Type B pancreatic cell (in vitro differentiated cells): Measurements from ENCODE around the gene SMIM10L1. TPM values are rescaled to one million over a fixed set of nuclear protein-coding genes. Genes with fewer than 3 reads are reported as not detected.

Experiments used
- DNase-seq: peaks from one replicate; pipeline ENCODE4 v3.0.0; 2021; ENCODE audit warnings: mixed read lengths; ENCODE audit not compliant: unreplicated experiment; ENCODE audit errors: extremely low spot score
- H3K27ac Mint-ChIP-seq: 2 replicates; pipeline ENCODE4 v1.8.0; 2021; ENCODE audit warnings: mild to moderate bottlenecking, mixed read lengths
- H3K27me3 Mint-ChIP-seq: 2 replicates; pipeline ENCODE4 v1.8.0; 2021; ENCODE audit warnings: mixed read lengths
- H3K36me3 Mint-ChIP-seq: 2 replicates; pipeline ENCODE4 v1.8.0; 2021; ENCODE audit warnings: mixed read lengths
- H3K4me1 Mint-ChIP-seq: one replicate; pipeline ENCODE4 v1.8.0; 2021; ENCODE audit warnings: mixed read lengths; ENCODE audit not compliant: unreplicated experiment
- H3K4me3 Mint-ChIP-seq: 2 replicates; pipeline ENCODE4 v1.8.0; 2021; ENCODE audit warnings: mild to moderate bottlenecking, mixed read lengths
- H3K9me3 Mint-ChIP-seq: 2 replicates; pipeline ENCODE4 v1.8.0; 2021; ENCODE audit warnings: mixed read lengths
- total RNA-seq: library from RNA; stranded (reverse); gene quantifications from 2 replicates; pipeline ENCODE4 v1.2.1, GENCODE V29; 2021; ENCODE audit warnings: low replicate concordance
- TF ChIP-seq, protein P1 (sequence below): fragments of 200-600 bp; sonication (generic); conservative IDR thresholded peaks from 2 replicates; pipeline ENCODE4 v1.5.0; 2021; ENCODE audit warnings: antibody characterized with exemption, mild to moderate bottlenecking

The SMIM10L1 gene
- total RNA-seq, 1 donor from 2014 or later, result 15.1 TPM

DNA sequence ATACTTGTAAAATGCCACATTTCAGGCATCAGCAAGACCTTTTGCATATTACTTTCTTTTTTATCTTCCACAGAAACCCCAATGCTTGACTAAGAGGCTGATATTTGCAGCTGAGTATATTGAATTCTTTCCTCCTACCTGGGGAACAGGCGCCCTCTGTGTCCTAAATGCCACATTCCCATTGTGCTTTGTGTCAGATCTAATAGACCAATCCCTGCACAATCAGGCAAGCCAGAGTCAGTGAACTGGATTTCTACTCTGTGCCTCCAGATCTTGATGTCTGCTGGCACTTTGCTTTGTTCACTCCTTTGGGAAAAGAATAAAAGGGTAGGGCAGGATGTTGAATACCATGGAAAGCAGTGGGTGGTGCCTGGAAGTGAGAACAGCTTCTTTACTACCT, 38.1 kb downstream of the SMIM10L1 start:
- Mint-ChIP-seq H3K4me3 (no peak overlapping the region), H3K27ac (no peak overlapping the region), H3K4me1 (no peaks in the 10 kb centered on the region), H3K36me3 (no peaks in the 10 kb centered on the region), H3K9me3 (no peaks in the 10 kb centered on the region), H3K27me3 (no peaks in the 10 kb centered on the region)
- no peak for DNase-seq
- TF ChIP-seq, protein P1, sequence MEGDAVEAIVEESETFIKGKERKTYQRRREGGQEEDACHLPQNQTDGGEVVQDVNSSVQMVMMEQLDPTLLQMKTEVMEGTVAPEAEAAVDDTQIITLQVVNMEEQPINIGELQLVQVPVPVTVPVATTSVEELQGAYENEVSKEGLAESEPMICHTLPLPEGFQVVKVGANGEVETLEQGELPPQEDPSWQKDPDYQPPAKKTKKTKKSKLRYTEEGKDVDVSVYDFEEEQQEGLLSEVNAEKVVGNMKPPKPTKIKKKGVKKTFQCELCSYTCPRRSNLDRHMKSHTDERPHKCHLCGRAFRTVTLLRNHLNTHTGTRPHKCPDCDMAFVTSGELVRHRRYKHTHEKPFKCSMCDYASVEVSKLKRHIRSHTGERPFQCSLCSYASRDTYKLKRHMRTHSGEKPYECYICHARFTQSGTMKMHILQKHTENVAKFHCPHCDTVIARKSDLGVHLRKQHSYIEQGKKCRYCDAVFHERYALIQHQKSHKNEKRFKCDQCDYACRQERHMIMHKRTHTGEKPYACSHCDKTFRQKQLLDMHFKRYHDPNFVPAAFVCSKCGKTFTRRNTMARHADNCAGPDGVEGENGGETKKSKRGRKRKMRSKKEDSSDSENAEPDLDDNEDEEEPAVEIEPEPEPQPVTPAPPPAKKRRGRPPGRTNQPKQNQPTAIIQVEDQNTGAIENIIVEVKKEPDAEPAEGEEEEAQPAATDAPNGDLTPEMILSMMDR, result no peak

Other genes with a start within 250 kb of the SMIM10L1 start
- not detected in 2 replicates for gene PRH2, start 242.0 kb upstream of the SMIM10L1 start, total RNA-seq
- gene TAS2R14, start 231.9 kb upstream of the SMIM10L1 start, total RNA-seq, result 2.7 and 2.8 TPM in 2 replicates
- gene TAS2R50, start 184.3 kb upstream of the SMIM10L1 start, total RNA-seq, result 0.86 and 1.8 TPM in 2 replicates
- gene TAS2R20, start 172.9 kb upstream of the SMIM10L1 start, total RNA-seq, result 1.1 and 2.1 TPM in 2 replicates
- 3.1 and 3.5 TPM in 2 replicates for gene TAS2R19, start 148.6 kb upstream of the SMIM10L1 start, total RNA-seq
- gene TAS2R31, start 139.8 kb upstream of the SMIM10L1 start, total RNA-seq, result 2.1 and 4.3 TPM in 2 replicates
- 0.85 and 1.0 TPM in 2 replicates for gene TAS2R46, start 108.9 kb upstream of the SMIM10L1 start, total RNA-seq
- gene TAS2R43, start 78.9 kb upstream of the SMIM10L1 start, total RNA-seq, result 0.36 and 1.0 TPM in 2 replicates
- 1.3 and 2.3 TPM in 2 replicates for gene TAS2R30, start 36.5 kb upstream of the SMIM10L1 start, total RNA-seq
- gene TAS2R42, start 15.7 kb downstream of the SMIM10L1 start, total RNA-seq, result not detected in 2 replicates
- 0.26 TPM in 1 of 2 replicates, not detected in the other for gene PRB3, start 98.5 kb downstream of the SMIM10L1 start, total RNA-seq
- not detected in 2 replicates for gene PRB4, start 139.2 kb downstream of the SMIM10L1 start, total RNA-seq
- not detected in 2 replicates for gene PRB2, start 224.4 kb downstream of the SMIM10L1 start, total RNA-seq